Urinary bladder (tissue), 4 donors: ENCODE data around the gene MCOLN1. TPM values are rescaled to one million over a fixed set of nuclear protein-coding genes. Genes with fewer than 3 reads are reported as not detected.
"Not testable (repeated sequence)": the region's sequence is repeated elsewhere in the genome, so short reads cannot be mapped to it uniquely, and the experiment has no call there.

Experiments
- DNase-seq: peaks from one replicate; pipeline ENCODE4 v3.0.0-alpha.2; 2015; ENCODE audit errors: extremely low spot score
- H3K27ac ChIP-seq: one replicate; pipeline ENCODE4 v1.5.1; 2013; ENCODE audit warnings: low read depth, mild to moderate bottlenecking, moderate library complexity
- H3K36me3 ChIP-seq: one replicate; pipeline ENCODE4 v1.6.1; 2013; ENCODE audit warnings: mild to moderate bottlenecking, moderate library complexity; ENCODE audit not compliant: insufficient read depth
- H3K4me1 ChIP-seq: one replicate; pipeline ENCODE4 v1.6.1; 2013; ENCODE audit warnings: mild to moderate bottlenecking, moderate library complexity; ENCODE audit not compliant: insufficient read depth
- H3K4me3 ChIP-seq: one replicate; pipeline ENCODE4 v1.5.1; 2013; ENCODE audit warnings: low read depth, low read length
- WGBS: extraction: QIAGEN DNeasy Blood & Tissue Kit; methylation state at CpG from one replicate; pipeline ENCODE4 v1.1.7; 2013; 5-methylcytosine and 5-hydroxymethylcytosine counted together
- polyA plus RNA-seq: library from polyadenylated mRNA; stranded (reverse); fragments of 200-250 nt; gene quantifications from one replicate; pipeline ENCODE4 v1.2.3, GENCODE V29; 2013
- small RNA-seq: library from RNA; depleted of rRNA; stranded (forward); fragments of <200 nt; gene quantifications from one replicate; pipeline ENCODE3, GENCODE V24; 2014
- total RNA-seq: library from RNA; depleted of rRNA; stranded (reverse); fragments of >200 nt; gene quantifications from one replicate; pipeline ENCODE4 v1.2.3, GENCODE V29; 2014
- donor health status: healthy with polysubstance abuse.
- donor health status: healthy.

Gene MCOLN1
- total and polyA plus RNA-seq, 2 donors = 6.9 to 35.5 TPM

DNA sequence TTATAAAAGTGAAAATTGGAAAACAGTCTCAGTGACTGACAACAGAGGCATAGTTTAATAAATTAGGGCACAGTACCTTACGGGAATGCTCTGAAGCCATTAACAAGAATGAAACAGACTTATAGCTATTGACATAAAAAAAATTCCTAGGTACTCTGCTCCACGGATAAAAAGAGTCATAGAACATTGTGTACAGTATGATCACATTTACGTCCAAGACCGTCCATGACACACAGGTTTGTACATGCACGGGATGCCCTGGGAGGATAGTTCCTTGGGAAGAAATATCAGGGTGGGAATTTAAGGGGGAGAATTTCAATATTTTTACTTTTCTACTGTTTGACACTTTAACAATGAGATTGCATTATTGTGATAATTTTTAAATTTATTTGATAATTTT lies 48.3 kb downstream of the MCOLN1 start:
- Histone ChIP-seq H3K36me3 (no peaks in the 10 kb centered on the region), H3K4me3 (no peak overlapping the region), H3K27ac (no peak overlapping the region), H3K4me1 (no peaks in the 10 kb centered on the region)
- whole genome bisulfite sequencing = 79% methylated on average over 5 of the region's 5 CpGs
- DNase-seq = no peak

DNA sequence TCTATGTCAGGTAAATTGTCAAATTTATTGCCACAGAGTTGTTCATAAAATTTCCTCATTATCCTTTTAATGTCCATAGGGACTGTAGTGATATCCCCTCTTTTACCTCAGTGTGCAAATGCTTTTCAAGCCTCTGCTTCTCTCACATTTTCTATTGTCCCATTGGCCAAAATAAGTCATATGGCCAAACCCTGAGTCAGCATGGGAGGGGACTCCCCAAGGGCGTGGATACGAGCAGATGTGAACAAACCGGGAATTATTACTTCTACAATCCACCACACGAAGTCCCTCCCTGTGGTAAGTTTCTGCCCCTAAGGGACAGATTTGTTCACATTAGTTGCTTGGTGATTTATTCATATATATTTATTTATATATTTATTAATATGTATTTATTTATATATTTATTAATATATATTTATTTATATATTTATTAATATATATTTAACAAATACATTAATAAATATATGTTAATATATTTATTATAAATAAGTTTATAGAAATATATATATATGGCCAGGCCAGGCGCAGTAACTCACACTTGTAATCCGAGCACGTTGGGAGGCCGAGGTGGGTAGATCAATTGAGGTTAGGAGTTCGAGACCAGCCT lies 53.1 kb downstream of the MCOLN1 start:
- Histone ChIP-seq H3K4me1 (no peaks in the 10 kb centered on the region), H3K36me3 (no peaks in the 10 kb centered on the region), H3K27ac (no peak overlapping the region), H3K4me3 (no peak overlapping the region)
- DNase-seq = no peak
- WGBS = 78% methylated on average over 9 of the region's 9 CpGs

DNA sequence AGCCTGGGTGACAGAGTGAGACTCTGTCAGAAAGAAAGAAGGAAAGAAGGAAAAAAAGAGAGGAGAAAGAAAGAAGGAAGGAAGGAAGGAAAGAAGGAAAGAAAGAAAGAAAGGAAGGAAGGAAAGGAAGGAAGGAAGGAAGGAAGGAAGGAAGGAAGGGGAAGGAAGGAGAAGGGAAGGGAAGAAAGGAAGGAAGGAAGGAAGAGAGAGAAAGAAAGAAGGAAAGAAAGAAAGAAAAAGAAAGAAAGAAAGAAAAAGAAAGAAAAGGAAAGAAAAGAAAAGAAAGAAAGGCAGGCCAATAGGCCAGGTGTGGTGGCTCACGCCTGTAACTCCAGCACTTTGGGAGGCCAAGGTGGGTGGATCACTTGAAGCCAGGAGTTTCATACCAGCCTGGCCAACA lies 55.0 kb downstream of the MCOLN1 start:
- H3K4me3 ChIP-seq, DNase-seq, H3K4me1 ChIP-seq, H3K27ac ChIP-seq, H3K36me3 ChIP-seq: not testable (repeated sequence)
- 95% methylated on average over 1 of the region's 1 CpG for WGBS

DNA sequence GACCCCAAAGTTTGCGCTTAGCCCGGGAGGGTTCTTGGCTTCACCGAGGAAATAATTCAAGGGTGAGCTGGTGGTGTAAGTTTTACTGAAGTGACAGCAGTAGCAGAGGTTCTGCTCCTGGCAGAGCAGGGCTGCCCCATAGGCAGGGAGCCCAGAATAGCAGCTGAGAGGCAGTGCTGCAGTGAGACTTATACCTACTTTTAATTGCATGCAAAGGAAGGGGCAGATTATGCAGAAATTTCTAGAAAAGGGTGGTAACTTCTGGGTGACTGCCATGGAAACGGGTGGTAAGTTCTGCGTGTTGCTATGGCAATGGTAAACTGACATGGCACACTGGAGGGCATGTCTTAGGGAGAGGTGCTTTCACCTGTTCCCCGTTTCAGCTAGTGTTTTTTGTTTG lies 55.7 kb downstream of the MCOLN1 start:
- H3K4me3 ChIP-seq = no peak overlapping the region
- no peak overlapping the region for H3K27ac ChIP-seq
- H3K36me3 ChIP-seq = no peaks in the 10 kb centered on the region
- no peak for DNase-seq
- H3K4me1 ChIP-seq = no peaks in the 10 kb centered on the region
- WGBS = 64% methylated on average over 6 of the region's 6 CpGs

DNA sequence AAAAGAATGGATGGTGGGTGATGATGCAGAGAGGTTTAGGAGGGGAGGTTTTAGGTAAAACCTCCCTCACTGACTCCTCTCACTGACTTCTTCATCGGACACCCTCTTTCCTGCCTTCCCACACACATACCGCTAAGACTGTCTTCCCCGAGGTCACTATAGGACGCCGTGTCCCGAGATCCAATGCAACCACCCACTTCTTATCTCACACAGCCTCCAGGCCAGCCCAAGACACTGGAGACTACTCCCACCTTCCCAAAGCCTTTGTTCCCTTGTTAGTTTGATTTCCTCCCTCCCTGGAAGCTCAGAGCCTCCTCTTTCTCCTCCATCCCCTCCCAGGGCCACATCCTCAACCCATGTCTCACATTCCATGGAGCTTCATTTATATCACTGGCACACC lies 56.8 kb downstream of the MCOLN1 start:
- DNase-seq = no peak
- no peak overlapping the region for H3K4me3 ChIP-seq
- no peak overlapping the region for H3K27ac ChIP-seq
- no peaks in the 10 kb centered on the region for H3K4me1 ChIP-seq
- WGBS = 67% methylated on average over 6 of the region's 6 CpGs
- no peaks in the 10 kb centered on the region for H3K36me3 ChIP-seq

DNA sequence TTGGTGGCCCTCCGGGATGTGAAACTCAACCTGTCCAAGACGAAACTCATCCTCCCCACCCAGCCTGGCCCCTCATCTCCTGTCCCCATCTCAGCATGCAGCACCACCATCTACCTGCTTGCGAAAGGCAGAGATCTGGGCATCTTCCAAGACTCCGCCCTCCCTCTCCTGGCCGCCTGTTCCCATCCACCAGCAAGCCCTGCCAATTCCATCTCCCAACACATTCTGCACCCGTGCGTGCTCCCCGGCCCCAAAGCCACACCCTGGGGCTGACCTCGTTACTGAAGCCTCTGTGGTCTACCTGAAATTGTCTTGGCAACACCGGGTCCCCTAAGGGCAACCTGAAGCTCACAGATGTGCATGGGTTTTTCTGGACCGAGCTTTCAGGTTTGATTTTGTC lies 60.0 kb downstream of the MCOLN1 start:
- Histone ChIP-seq H3K4me1 (no peaks in the 10 kb centered on the region), H3K36me3 (no peaks in the 10 kb centered on the region), H3K27ac (no peak overlapping the region), H3K4me3 (no peak overlapping the region)
- 57% methylated on average over 11 of the region's 11 CpGs for WGBS
- no peak for DNase-seq

Small RNA genes lying within 50 kb of the gene (small RNA-seq; reads per million reads assigned to genes)
- not detected for gene AC008878.2

Other genes starting within 250 kb of the MCOLN1 start
- gene INSR, start 228.2 kb upstream of the MCOLN1 start, total RNA-seq = 38.6 TPM
- 15.3 TPM for gene INSR, start 228.2 kb upstream of the MCOLN1 start, polyA plus RNA-seq
- 20.7 TPM for gene ARHGEF18, start 173.7 kb upstream of the MCOLN1 start, total RNA-seq
- 24.2 TPM for gene ARHGEF18, start 173.7 kb upstream of the MCOLN1 start, polyA plus RNA-seq
- gene PEX11G, start 33.6 kb upstream of the MCOLN1 start, total RNA-seq = 1.6 TPM
- 5.2 TPM for gene PEX11G, start 33.6 kb upstream of the MCOLN1 start, polyA plus RNA-seq
- 19.0 TPM for gene ZNF358, start 6.5 kb upstream of the MCOLN1 start, total RNA-seq
- gene ZNF358, start 6.5 kb upstream of the MCOLN1 start, polyA plus RNA-seq = 115 TPM
- 25.2 TPM for gene PNPLA6, start 13.1 kb downstream of the MCOLN1 start, total RNA-seq
- 54.1 TPM for gene PNPLA6, start 13.1 kb downstream of the MCOLN1 start, polyA plus RNA-seq
- gene CAMSAP3, start 73.2 kb downstream of the MCOLN1 start, total RNA-seq = 0.90 TPM
- 2.0 TPM for gene CAMSAP3, start 73.2 kb downstream of the MCOLN1 start, polyA plus RNA-seq
- gene XAB2, start 106.9 kb downstream of the MCOLN1 start, total RNA-seq = 18.1 TPM
- 47.7 TPM for gene XAB2, start 106.9 kb downstream of the MCOLN1 start, polyA plus RNA-seq
- gene PET100, start 107.2 kb downstream of the MCOLN1 start, total RNA-seq = 17.5 TPM
- gene PET100, start 107.2 kb downstream of the MCOLN1 start, polyA plus RNA-seq = 61.8 TPM
- not detected for gene PCP2, start 111.1 kb downstream of the MCOLN1 start, total RNA-seq
- gene PCP2, start 111.1 kb downstream of the MCOLN1 start, polyA plus RNA-seq = 0.19 TPM
- gene STXBP2, start 114.5 kb downstream of the MCOLN1 start, total RNA-seq = 9.9 TPM
- gene STXBP2, start 114.5 kb downstream of the MCOLN1 start, polyA plus RNA-seq = 25.3 TPM
- 2.3 TPM for gene RETN, start 146.4 kb downstream of the MCOLN1 start, total RNA-seq
- 17.8 TPM for gene RETN, start 146.4 kb downstream of the MCOLN1 start, polyA plus RNA-seq
- 0.26 TPM for gene MCEMP1, start 154.5 kb downstream of the MCOLN1 start, total RNA-seq
- gene MCEMP1, start 154.5 kb downstream of the MCOLN1 start, polyA plus RNA-seq = 1.1 TPM
- 21.6 TPM for gene TRAPPC5, start 158.2 kb downstream of the MCOLN1 start, total RNA-seq
- 112 TPM for gene TRAPPC5, start 158.2 kb downstream of the MCOLN1 start, polyA plus RNA-seq
- 0.21 TPM for gene FCER2, start 179.5 kb downstream of the MCOLN1 start, total RNA-seq
- gene FCER2, start 179.5 kb downstream of the MCOLN1 start, polyA plus RNA-seq = 0.90 TPM
- 0.48 TPM for gene CLEC4G, start 209.5 kb downstream of the MCOLN1 start, total RNA-seq
- 1.1 TPM for gene CLEC4G, start 209.5 kb downstream of the MCOLN1 start, polyA plus RNA-seq
- gene CD209, start 224.9 kb downstream of the MCOLN1 start, total RNA-seq = 6.2 TPM
- 5.3 TPM for gene CD209, start 224.9 kb downstream of the MCOLN1 start, polyA plus RNA-seq
- gene CLEC4M, start 240.6 kb downstream of the MCOLN1 start, total RNA-seq = not detected
- gene CLEC4M, start 240.6 kb downstream of the MCOLN1 start, polyA plus RNA-seq = not detected